H1 (cell line): ENCODE results near the gene GNAO1. TPM values are rescaled to one million over a fixed set of nuclear protein-coding genes. Genes with fewer than 3 reads are reported as not detected.

ENCODE experiments used
- CTCF ChIA-PET: fragments of 300-600 bp; sonication (Branson Sonifier 250); formaldehyde crosslinking; loops from one replicate; lab custom pipeline; 2021; ENCODE audit not compliant: partially characterized antibody; lab: Charles Lee
- POLR2A ChIA-PET: fragments of 300-600 bp; sonication (Branson Sonifier 250); formaldehyde crosslinking; loops from one replicate; lab custom pipeline; 2021; ENCODE audit warnings: inconsistent platforms; ENCODE audit not compliant: partially characterized antibody; lab: Charles Lee
- DNase-seq, 2 experiments: peaks; one replicate each; pipeline versions ENCODE4 v3.0.0 to v3.0.0-alpha.2; 2010 to 2022; ENCODE audit warnings: low spot score in 2 of 2, low read depth in 1 of 2, mixed read lengths in 1 of 2
- FAIRE-seq: peaks from 2 replicates; lab custom pipeline; 2011; peaks lifted over from hg19 to GRCh38; lab: Jason Lieb, UNC
- H2AFZ ChIP-seq: 2 replicates; pipeline ENCODE4 v1.8.1; 2012; ENCODE audit warnings: low read length, inconsistent platforms
- H2AK5ac ChIP-seq: 2 replicates; pipeline ENCODE4 v1.6.1; 2013; ENCODE audit warnings: low read depth, low read length
- H2BK120ac ChIP-seq: replicated peaks from 2 replicates; pipeline ENCODE3; 2013; ENCODE audit warnings: low read depth, low read length, inconsistent platforms
- H2BK12ac ChIP-seq: 2 replicates; pipeline ENCODE4 v1.6.1; 2013; ENCODE audit warnings: low read depth, low read length
- H2BK15ac ChIP-seq: 2 replicates; pipeline ENCODE4 v1.6.1; 2013; ENCODE audit warnings: low read length
- H2BK20ac ChIP-seq: 2 replicates; pipeline ENCODE4 v1.6.1; 2013; ENCODE audit warnings: low read length
- H2BK5ac ChIP-seq: 2 replicates; pipeline ENCODE4 v1.6.1; 2013; ENCODE audit warnings: low read depth, low read length
- H3K14ac ChIP-seq: 2 replicates; pipeline ENCODE4 v1.6.1; 2013; ENCODE audit warnings: inconsistent platforms; ENCODE audit not compliant: insufficient read length
- H3K18ac ChIP-seq: 2 replicates; pipeline ENCODE4 v1.6.1; 2013; ENCODE audit warnings: low read length; ENCODE audit errors: extremely low read depth
- H3K23ac ChIP-seq: 2 replicates; pipeline ENCODE4 v1.6.1; 2013; ENCODE audit warnings: inconsistent platforms; ENCODE audit not compliant: insufficient read length
- H3K23me2 ChIP-seq: 2 replicates; pipeline ENCODE4 v1.6.1; 2013; ENCODE audit warnings: low read depth, low read length
- H3K27ac ChIP-seq: 2 replicates; pipeline ENCODE4 v1.6.1; 2011; ENCODE audit warnings: low read depth, low read length, inconsistent platforms
- H3K27me3 ChIP-seq, 4 experiments: replicated peaks in 1 of 4; 1 replicate in 1 of 4; 2 replicates in 3 of 4; pipeline versions ENCODE4 v1.6.1 to v1.8.1; 2011 to 2013; ENCODE audit warnings: low read length in 3 of 4, mild to moderate bottlenecking in 3 of 4, inconsistent platforms in 2 of 4, mixed read lengths in 2 of 4, moderate library complexity in 1 of 4; ENCODE audit not compliant: control insufficient read depth in 3 of 4, insufficient read depth in 3 of 4; ENCODE audit errors: extremely low read depth in 1 of 4
- H3K36me3 ChIP-seq, 4 experiments: 2 replicates each; pipeline versions ENCODE4 v1.6.1 to v1.8.1; 2011 to 2013; ENCODE audit warnings: mild to moderate bottlenecking in 4 of 4, low read length in 3 of 4, moderate library complexity in 2 of 4, control low read depth in 1 of 4, inconsistent platforms in 1 of 4; ENCODE audit not compliant: insufficient read depth in 4 of 4, control insufficient read depth in 2 of 4
- H3K4ac ChIP-seq: replicated peaks from 2 replicates; pipeline ENCODE3; 2013; ENCODE audit warnings: low read length, low read depth, mixed read lengths, inconsistent platforms; ENCODE audit not compliant: insufficient read length
- H3K4me1 ChIP-seq, 4 experiments: replicated peaks in 1 of 4; 1 replicate in 1 of 4; 2 replicates in 3 of 4; pipeline versions ENCODE4 v1.6.1 to v1.8.1; 2011 to 2013; ENCODE audit warnings: low read length in 3 of 4, inconsistent platforms in 2 of 4, mixed read lengths in 1 of 4; ENCODE audit not compliant: insufficient read depth in 4 of 4, control insufficient read depth in 3 of 4
- H3K4me2 ChIP-seq, 2 experiments: 2 replicates each; pipeline versions ENCODE4 v1.6.1 to v1.8.1; 2011 to 2013; ENCODE audit warnings: low read depth in 2 of 2, low read length in 2 of 2, control low read depth in 1 of 2, inconsistent platforms in 1 of 2, mild to moderate bottlenecking in 1 of 2; ENCODE audit not compliant: insufficient read depth in 1 of 2
- H3K4me3 ChIP-seq, 4 experiments: fragments of 200-600, 300-600 bp in 1 of 4; sonication (generic), shearing (Covaris generic), sonication (Bioruptor Twin) in 1 of 4; 2 replicates each; pipeline versions ENCODE4 v1.5.1 to v1.8.1; 2011 to 2016; ENCODE audit warnings: low read length in 4 of 4, low read depth in 3 of 4, control low read depth in 2 of 4, inconsistent platforms in 2 of 4, mild to moderate bottlenecking in 2 of 4, mixed read lengths in 1 of 4, moderate library complexity in 1 of 4; ENCODE audit not compliant: insufficient read depth in 2 of 4; ENCODE audit errors: extremely low read depth in 1 of 4
- H3K56ac ChIP-seq: replicated peaks from 2 replicates; pipeline ENCODE3; 2013; ENCODE audit warnings: low read depth, mild to moderate bottlenecking, mixed read lengths, low read length, inconsistent platforms; ENCODE audit not compliant: insufficient read length
- H3K79me1 ChIP-seq: 2 replicates; pipeline ENCODE4 v1.6.1; 2013; ENCODE audit warnings: low read depth, low read length, control low read depth
- H3K79me2 ChIP-seq, 2 experiments: 2 replicates each; pipeline versions ENCODE4 v1.6.1 to v1.8.1; 2012 to 2013; ENCODE audit warnings: low read length in 2 of 2, mild to moderate bottlenecking in 2 of 2, inconsistent platforms in 1 of 2; ENCODE audit not compliant: insufficient read depth in 2 of 2, control insufficient read depth in 1 of 2
- H3K9ac ChIP-seq, 4 experiments: replicated peaks in 1 of 4; 1 replicate in 1 of 4; 2 replicates in 3 of 4; pipeline versions ENCODE4 v1.6.1 to v1.8.1; 2011 to 2013; ENCODE audit warnings: low read depth in 3 of 4, low read length in 3 of 4, control low read depth in 2 of 4, mild to moderate bottlenecking in 2 of 4, moderate library complexity in 2 of 4, inconsistent platforms in 1 of 4; ENCODE audit errors: extremely low read depth in 1 of 4
- H3K9me3 ChIP-seq, 2 experiments: 2 replicates each; pipeline versions ENCODE4 v1.6.1 to v1.8.1; 2012 to 2013; ENCODE audit warnings: mild to moderate bottlenecking in 2 of 2, moderate library complexity in 2 of 2, control low read depth in 1 of 2, inconsistent platforms in 1 of 2, low read depth in 1 of 2, low read length in 1 of 2, mixed read lengths in 1 of 2; ENCODE audit not compliant: insufficient read depth in 2 of 2
- H4K20me1 ChIP-seq, 2 experiments: replicated peaks in 1 of 2; 2 replicates each; pipeline versions ENCODE3 to v1.8.1; 2011 to 2013; ENCODE audit warnings: inconsistent platforms in 2 of 2, low read length in 2 of 2, mild to moderate bottlenecking in 1 of 2; ENCODE audit not compliant: insufficient read depth in 2 of 2, control insufficient read depth in 1 of 2
- H4K5ac ChIP-seq: 2 replicates; pipeline ENCODE4 v1.6.1; 2013; ENCODE audit warnings: low read length, low read depth, mixed read lengths, inconsistent platforms; ENCODE audit not compliant: insufficient read length
- H4K8ac ChIP-seq: 2 replicates; pipeline ENCODE4 v1.8.0; 2013; ENCODE audit warnings: mild to moderate bottlenecking, moderate library complexity, low read length, inconsistent platforms; ENCODE audit not compliant: insufficient read depth; ENCODE audit errors: extremely low read depth
- H4K91ac ChIP-seq: replicated peaks from 2 replicates; pipeline ENCODE3; 2013; ENCODE audit warnings: low read length, mixed read lengths, inconsistent platforms; ENCODE audit not compliant: insufficient read length
- ASH2L ChIP-seq: fragments of 200-600, 300-600 bp; sonication (generic); IDR thresholded peaks from one replicate; pipeline ENCODE4 v1.7.1; 2017; ENCODE audit warnings: low read length
- BRCA1 ChIP-seq: IDR thresholded peaks from 2 replicates; pipeline ENCODE4 v1.6.1; 2012; ENCODE audit warnings: low read depth, low read length, improper control_type of control experiment
- CBX5 ChIP-seq: fragments of 300-800, 300-1000 bp; sonication (generic); IDR thresholded peaks from 2 replicates; pipeline ENCODE4 v1.7.1; 2016; ENCODE audit warnings: antibody characterized with exemption, low read length, low read depth
- CBX8 ChIP-seq: fragments of 300-800, 300-1000 bp; sonication (generic); IDR thresholded peaks from 2 replicates; pipeline ENCODE4 v1.7.1; 2016; ENCODE audit warnings: low read depth, low read length, borderline replicate concordance
- CTBP2 ChIP-seq: IDR thresholded peaks from 2 replicates; pipeline ENCODE4 v1.7.0; 2011; ENCODE audit warnings: borderline replicate concordance, mild to moderate bottlenecking, moderate library complexity, mixed read lengths, low read length; ENCODE audit not compliant: insufficient read depth, insufficient read length
- KDM1A ChIP-seq: fragments of 200-600, 300-600 bp; sonication (generic); IDR thresholded peaks from 2 replicates; pipeline ENCODE4 v1.7.1; 2016; ENCODE audit warnings: mild to moderate bottlenecking, low read length, borderline replicate concordance
- PHF8 ChIP-seq: fragments of 200-600 bp; sonication (generic); conservative IDR thresholded peaks from 2 replicates; pipeline ENCODE4 v1.7.1; 2012; ENCODE audit warnings: low read depth, mild to moderate bottlenecking, inconsistent platforms, low read length, moderate library complexity
- SP4 ChIP-seq: IDR thresholded peaks from 2 replicates; pipeline ENCODE4 v1.6.1; 2012; ENCODE audit warnings: low read length, inconsistent platforms
- SRF ChIP-seq: IDR thresholded peaks from 2 replicates; pipeline ENCODE4 v1.6.1; 2011; ENCODE audit warnings: mild to moderate bottlenecking, low read depth, low read length, moderate library complexity
- TCF12 ChIP-seq: IDR thresholded peaks from 2 replicates; pipeline ENCODE4 v1.6.1; 2011; ENCODE audit warnings: low read depth, mild to moderate bottlenecking, low read length
- WGBS, 2 experiments: shearing (Covaris generic) in 1 of 2; methylation state at CpG; one replicate each; pipeline versions ENCODE4 v1.1.6 to v1.1.7; 2013 to 2015; ENCODE audit warnings: low lambda C conversion rate in 2 of 2, mixed read lengths in 2 of 2, inconsistent platforms in 1 of 2, low coverage in 1 of 2, missing lambda C conversion rate in 1 of 2; ENCODE audit not compliant: insufficient replicate concordance in 2 of 2, insufficient coverage in 1 of 2, insufficient read length in 1 of 2; ENCODE audit errors: extremely low coverage in 1 of 2, missing lambda C conversion rate in 1 of 2; 5-methylcytosine and 5-hydroxymethylcytosine counted together
- polyA plus RNA-seq, 7 experiments: library from polyadenylated mRNA; depleted of rRNA in 3 of 7; stranded (reverse) in 5 of 7; unstranded in 2 of 7; fragments of >200 nt in 5 of 7; fragments of 200-250 nt in 2 of 7; gene quantifications; 1 replicate in 5 of 7; 2 replicates in 1 of 7; 4 replicates in 1 of 7; pipeline versions ENCODE4 v1.2.1 to v1.2.3, GENCODE V29; 2011 to 2013; ENCODE audit warnings: missing spikeins in 2 of 7, mixed read lengths in 2 of 7
- total RNA-seq: library from RNA; stranded (reverse); fragmentation: NEBNext Ultra II Directional; extraction: Animal tissue kit (Norgen Biotek cat#: 25700); gene quantifications from 2 replicates; pipeline ENCODE4 v1.2.1, GENCODE V29; 2021
- TF ChIP-seq, protein P1 (sequence below): IDR thresholded peaks from 2 replicates; pipeline ENCODE4 v1.6.1; 2011; ENCODE audit warnings: low read depth, mild to moderate bottlenecking, low read length; ENCODE audit not compliant: insufficient read depth
- TF ChIP-seq, protein P2 (sequence below): IDR thresholded peaks from 2 replicates; pipeline ENCODE4 v1.6.1; 2012; ENCODE audit warnings: inconsistent platforms

The GNAO1 gene
- total and polyA plus RNA-seq, 2 of the 8 experiments (the other 6 are each of a cell fraction or from before 2014, with no cell fraction given) = 6.7 to 34.4 TPM

GRCh38 chr16:56320811-56321558 lies 129.7 kb downstream of the GNAO1 start:
- Histone ChIP-seq H4K8ac (no peak overlapping the region), H3K23me2 (no peaks in the 10 kb centered on the region), H2AFZ (no peak overlapping the region), H4K20me1 (peaks cover 0 to 4% of the 10 kb centered on the region in 2 experiments), H3K27me3 (peaks cover 0 to 5% (median 0%) of the 10 kb centered on the region in 4 experiments; a peak in 2 of 7 replicates), H2BK120ac (no peak overlapping the region), H3K14ac (no peak overlapping the region), H3K27ac (no peak overlapping the region), H4K91ac (no peak overlapping the region), H2BK12ac (no peak overlapping the region), H3K18ac (no peak overlapping the region), H3K4me2 (no peak overlapping the region), H3K4ac (no peak overlapping the region), H3K79me2 (no peaks in the 10 kb centered on the region), H3K4me1 (peaks cover 0 to 4% (median 3%) of the 10 kb centered on the region in 4 experiments; a peak in 2 of 7 replicates), H3K9me3 (no peaks in the 10 kb centered on the region), H4K5ac (no peak overlapping the region), H3K56ac (no peak overlapping the region), H2BK5ac (no peak overlapping the region), H2BK15ac (no peak overlapping the region), H2AK5ac (no peak overlapping the region), H3K4me3 (no peak overlapping the region), H3K9ac (no peak overlapping the region), H2BK20ac (no peak overlapping the region), H3K36me3 (no peaks in the 10 kb centered on the region), H3K23ac (no peak overlapping the region), H3K79me1 (no peaks in the 10 kb centered on the region)
- ChIA-PET POLR2A (no interaction called here), CTCF (interaction anchor here (0.8 to 6.2 kb wide), 12 partner anchors 8 to 608 kb away, joined by 3 to 61 read pairs (median 4); no protein-coding TSS in a partner anchor)
- DNase-seq (no peak), FAIRE-seq (no peak)
- WGBS, 2 experiments = 87% methylated on average over 7 of the region's 7 CpGs; no CpG with 5 or more reads in 1 of the 2 experiments
- no peak for TF ChIP-seq ASH2L
- no peak for TF ChIP-seq KDM1A
- no peak for TF ChIP-seq CTBP2
- TF ChIP-seq TCF12 = no peak
- TF ChIP-seq, protein P1, sequence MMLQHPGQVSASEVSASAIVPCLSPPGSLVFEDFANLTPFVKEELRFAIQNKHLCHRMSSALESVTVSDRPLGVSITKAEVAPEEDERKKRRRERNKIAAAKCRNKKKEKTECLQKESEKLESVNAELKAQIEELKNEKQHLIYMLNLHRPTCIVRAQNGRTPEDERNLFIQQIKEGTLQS = no peak
- TF ChIP-seq SP4 = no peak
- TF ChIP-seq BRCA1 = no peak
- TF ChIP-seq CBX5 = no peak
- no peak for TF ChIP-seq SRF
- TF ChIP-seq, protein P2, sequence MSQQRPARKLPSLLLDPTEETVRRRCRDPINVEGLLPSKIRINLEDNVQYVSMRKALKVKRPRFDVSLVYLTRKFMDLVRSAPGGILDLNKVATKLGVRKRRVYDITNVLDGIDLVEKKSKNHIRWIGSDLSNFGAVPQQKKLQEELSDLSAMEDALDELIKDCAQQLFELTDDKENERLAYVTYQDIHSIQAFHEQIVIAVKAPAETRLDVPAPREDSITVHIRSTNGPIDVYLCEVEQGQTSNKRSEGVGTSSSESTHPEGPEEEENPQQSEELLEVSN = no peak
- TF ChIP-seq CBX8 = no peak
- TF ChIP-seq PHF8 = no peak
